ENCODE data around the gene RAD9A. TPM values are rescaled to one million over a fixed set of nuclear protein-coding genes. Genes with fewer than 3 reads are reported as not detected.

RAD9A gene
- total RNA-seq, 1 experiment from 2014 or later = 20.9 TPM

- TF ChIP-seq CTCF (conservative IDR thresholded peaks at IDR 0.05) = no peak
- H4K8ac ChIP-seq (replicated peaks; ENCODE audit: insufficient read length, low read depth, low read length) = no peak overlapping the region
- H3K56ac ChIP-seq (ENCODE audit: insufficient read length, low read depth, low read length) = no peak overlapping the region
- no peak overlapping the region for H4K91ac ChIP-seq (ENCODE audit: insufficient read length, low read depth, low read length)
- H3T11ph ChIP-seq (ENCODE audit: low read length) = no peak overlapping the region
- no peak overlapping the region for H2BK5ac ChIP-seq (ENCODE audit: insufficient read length, low read length)
- Mint-ChIP-seq H3K27ac (no peak overlapping the region; a peak in 1 of 7 replicates), H3K9me3 (no peaks in the 10 kb centered on the region), H3K4me1 (peaks cover 14 to 25% of the 10 kb centered on the region in 2 experiments), H3K27me3 (ENCODE audit: low read depth) (peaks cover 31% of the 10 kb centered on the region), H3K36me3 (ENCODE audit: insufficient read depth in 1 of 3, low read depth in 3 of 3) (no peaks in the 10 kb centered on the region), H3K4me3 (peak overlapping the region in 1 of 2 experiments; percentile 45; a peak in 1 of 5 replicates)
- no peak overlapping the region for H3K4me2 ChIP-seq (ENCODE audit: insufficient read depth, insufficient read length, low read length)
- no peaks in the 10 kb centered on the region for H3K23me2 ChIP-seq (ENCODE audit: insufficient read length, low read depth, low read length, poor library complexity, severe bottlenecking)
- H3K27ac ChIP-seq (ENCODE audit: insufficient read length, low read depth, low read length) = no peak overlapping the region
- no peak for DNase-seq
- H3K4ac ChIP-seq (ENCODE audit: low read depth, low read length) = no peak overlapping the region
- no peaks in the 10 kb centered on the region for H4K20me1 ChIP-seq (ENCODE audit: control insufficient read depth, insufficient read depth, insufficient read length)
- WGBS (ENCODE audit: extremely low coverage, insufficient read length, low lambda C conversion rate) = no CpG with 5 or more reads among the region's 12 CpGs
- no peaks in the 10 kb centered on the region for H3K27me3 ChIP-seq (ENCODE audit: insufficient read depth, low read length)
- H3K18ac ChIP-seq (ENCODE audit: insufficient read length, low read depth, low read length) = no peak overlapping the region
- H4K5ac ChIP-seq (ENCODE audit: insufficient read length, low read depth, low read length) = no peak overlapping the region
- H2BK15ac ChIP-seq (ENCODE audit: low read depth, low read length) = no peak overlapping the region
- no peaks in the 10 kb centered on the region for H3K9me3 ChIP-seq (ENCODE audit: control insufficient read depth, low read depth, low read length)
- no peak overlapping the region for H3K14ac ChIP-seq (ENCODE audit: insufficient read depth, low read length)
- H2AFZ ChIP-seq (ENCODE audit: low read length) = no peak overlapping the region
- no peak overlapping the region for H2BK120ac ChIP-seq (ENCODE audit: low read depth, low read length, poor library complexity, severe bottlenecking)
- H3K79me1 ChIP-seq (ENCODE audit: insufficient read depth, low read depth, low read length, poor library complexity, severe bottlenecking) = no peaks in the 10 kb centered on the region
- H3K4me1 ChIP-seq (ENCODE audit: insufficient read depth, low read length) = no peaks in the 10 kb centered on the region
- no peak overlapping the region for H2BK20ac ChIP-seq (ENCODE audit: low read depth, low read length, poor library complexity, severe bottlenecking)
- no peak overlapping the region for H3K23ac ChIP-seq (ENCODE audit: insufficient read length, low read depth, low read length)
- no peaks in the 10 kb centered on the region for H3K79me2 ChIP-seq (ENCODE audit: insufficient read depth, low read length)
- H2AK5ac ChIP-seq (ENCODE audit: insufficient read length, low read length) = no peak overlapping the region
- H2BK12ac ChIP-seq (ENCODE audit: insufficient read length, low read depth, low read length) = no peak overlapping the region
- no peak overlapping the region for H3K9ac ChIP-seq (ENCODE audit: extremely low read depth, insufficient read length, low read length)
These were observed 15.3 kb downstream of the RAD9A start for GRCh38 chr11:67406969-67407687.

Data from H9 (cell line).